Measurements from ENCODE around the gene MISP3. TPM values are rescaled to one million over a fixed set of nuclear protein-coding genes. Genes with fewer than 3 reads are reported as not detected.

MISP3 gene
- polyA plus RNA-seq, 5 donors, result 1.1 to 3.9 (median 2.2) TPM

DNA sequence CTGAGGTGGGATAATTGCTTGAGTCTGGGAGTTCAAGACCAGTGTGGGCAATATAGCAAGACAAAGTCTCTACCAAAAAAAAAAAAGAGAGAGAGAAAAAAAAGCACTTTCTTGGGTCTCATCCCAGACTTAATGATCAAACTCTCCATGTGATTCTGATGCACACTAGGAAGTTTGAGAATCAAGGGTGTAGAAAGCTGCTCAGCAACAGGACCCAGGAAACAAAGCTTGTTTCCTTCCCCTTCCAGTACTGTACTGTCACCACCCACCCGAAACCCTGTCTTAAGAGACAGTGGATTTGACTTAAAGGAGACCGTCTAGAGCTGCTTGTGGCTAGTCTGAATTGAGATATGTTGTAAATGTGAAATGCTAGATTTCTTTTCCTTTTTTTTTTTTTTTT lies 5.8 kb downstream of the MISP3 start:
- no peak for DNase-seq

DNA sequence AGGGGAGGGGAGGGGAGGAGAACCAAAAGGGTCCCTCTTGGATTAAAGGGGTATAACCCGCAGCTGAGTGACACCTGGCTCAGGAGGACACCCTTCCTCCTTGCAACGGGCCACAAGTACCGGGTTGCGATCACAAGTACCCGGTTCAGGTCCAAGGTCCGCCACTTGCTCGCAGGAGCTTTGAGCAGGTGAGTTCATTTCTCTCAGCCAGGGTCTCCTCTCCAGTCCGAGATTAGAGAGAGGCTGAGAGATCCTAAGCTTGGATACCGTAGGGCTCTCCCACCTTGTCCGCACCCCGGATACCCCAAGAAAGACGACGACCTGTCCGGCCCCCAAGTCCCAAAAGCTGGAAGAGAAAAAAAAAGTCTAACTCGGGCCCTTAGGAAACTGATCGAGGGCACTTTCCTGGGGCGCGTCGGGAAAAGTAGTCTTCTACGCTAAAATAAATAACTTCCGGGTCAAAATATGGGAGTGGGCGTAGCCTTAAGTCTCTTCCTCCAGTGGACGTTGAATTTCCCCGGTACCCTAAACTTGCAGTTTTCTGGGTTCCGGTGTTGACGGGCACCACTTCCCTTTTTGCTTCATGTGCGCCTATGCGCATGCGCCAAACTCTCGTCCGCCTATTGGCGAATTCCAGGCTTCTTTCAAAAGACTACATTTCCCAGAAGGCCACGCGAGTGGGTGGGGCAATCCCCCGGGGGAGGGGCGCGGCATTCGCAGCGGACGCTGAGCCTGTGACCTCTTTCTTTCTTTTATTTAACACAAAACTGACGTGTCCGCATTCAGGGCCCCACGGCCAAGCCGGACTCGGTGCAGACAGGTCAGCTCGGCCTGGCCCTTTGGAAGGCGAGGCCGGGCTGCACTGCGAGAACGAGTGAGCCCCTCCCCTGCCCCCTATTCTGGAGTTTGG lies 8.6 kb downstream of the MISP3 start:
- peak; percentile 99 for DNase-seq

DNA sequence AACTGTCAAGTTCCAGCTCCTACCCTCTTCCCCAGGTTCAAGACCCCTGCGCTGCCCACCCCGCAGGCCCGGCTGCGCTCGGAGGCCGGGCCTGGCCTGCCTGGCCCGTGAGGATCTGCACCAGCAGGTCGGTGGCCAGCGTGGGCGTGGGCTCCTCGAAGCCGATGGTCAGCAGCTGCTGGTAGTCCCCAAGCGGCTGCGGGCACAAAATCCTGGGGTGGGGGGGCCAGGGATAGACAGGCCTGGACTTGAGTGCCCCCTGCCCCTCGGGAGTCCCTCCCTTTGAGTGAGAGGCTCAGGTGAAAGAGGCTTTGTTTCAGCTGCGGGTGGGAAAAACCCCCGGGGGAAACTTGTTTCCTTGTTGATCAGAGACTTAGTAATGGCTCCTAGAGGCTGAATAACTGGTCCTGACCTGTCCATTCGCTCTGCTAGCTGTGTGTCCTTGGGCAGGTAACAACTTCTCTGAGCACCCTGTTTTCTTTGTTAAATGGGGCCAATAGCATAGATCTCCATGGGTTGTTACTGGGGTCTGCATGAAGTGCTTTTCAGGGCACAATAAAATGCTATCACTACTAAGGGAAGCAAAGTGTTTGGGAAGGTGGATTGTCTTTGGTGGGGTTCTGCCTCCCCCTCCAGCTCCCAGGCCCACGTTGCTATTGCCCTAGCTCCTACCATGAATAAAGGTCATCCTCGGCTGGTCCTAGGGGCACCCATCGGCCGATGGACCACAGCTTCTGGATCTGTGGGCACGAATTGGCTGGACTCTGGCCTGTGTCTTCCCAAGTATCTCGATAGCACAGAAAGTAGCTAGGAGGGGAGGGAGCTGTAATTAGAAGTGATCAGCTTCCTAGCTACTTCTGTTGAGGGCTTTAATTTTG lies 9.4 kb downstream of the MISP3 start:
- DNase-seq, result no peak

DNA sequence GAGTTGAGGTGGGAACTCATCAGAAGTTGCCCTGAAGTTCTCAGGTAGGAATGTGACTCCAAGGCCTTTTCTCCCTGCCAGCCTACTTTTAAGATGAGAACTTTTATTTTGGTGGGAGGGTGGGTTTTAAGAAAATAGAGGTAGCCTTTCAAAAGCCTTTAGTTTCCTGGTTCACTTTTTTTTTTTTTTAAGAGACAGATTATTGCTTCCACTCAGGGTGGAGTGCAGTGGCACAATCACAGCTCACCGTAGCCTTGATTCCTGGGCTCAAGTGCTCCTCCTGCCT lies 10.0 kb downstream of the MISP3 start:
- DNase-seq, result no peak

DNA sequence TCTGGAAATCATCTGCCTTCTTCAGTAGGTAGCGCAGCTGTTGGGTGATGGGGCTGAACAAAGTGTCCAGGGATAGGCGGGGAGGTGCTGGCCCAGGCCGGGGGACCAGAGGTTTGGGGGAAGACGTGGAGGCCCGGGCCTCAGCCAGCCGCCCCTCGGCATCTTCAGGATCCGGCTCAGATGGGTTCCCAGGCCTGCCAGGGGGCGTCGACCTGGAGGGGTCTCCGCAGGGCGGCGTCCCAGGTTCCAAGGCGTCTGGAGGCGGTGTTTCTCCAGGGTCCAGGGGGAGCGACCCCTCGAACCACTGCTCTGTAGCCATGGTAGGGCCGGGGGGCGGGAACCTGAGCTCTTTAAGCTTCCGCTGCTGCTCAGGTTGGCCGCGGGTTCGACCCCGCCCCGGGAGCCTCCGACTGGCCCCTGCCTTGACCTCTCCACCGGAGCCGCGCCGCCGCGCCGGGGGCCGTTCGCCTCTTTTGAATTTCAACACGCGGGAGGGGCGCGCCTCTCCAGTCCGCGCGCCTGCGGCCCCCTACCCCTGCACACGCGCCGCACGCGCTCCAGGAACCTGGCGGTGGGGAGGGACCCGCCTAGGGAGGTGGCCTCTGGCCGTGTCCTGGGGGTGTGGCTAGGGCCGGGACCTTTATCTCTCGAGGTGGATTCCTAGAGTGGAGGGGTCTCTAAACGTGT lies 12.9 kb downstream of the MISP3 start, which contains the start of gene C19orf67:
TSS of gene C19orf67 (minus strand) at position 475 of the 687 bp plus-strand sequence. CDS start at position 319, 156 bp downstream.
- no peak for DNase-seq

DNA sequence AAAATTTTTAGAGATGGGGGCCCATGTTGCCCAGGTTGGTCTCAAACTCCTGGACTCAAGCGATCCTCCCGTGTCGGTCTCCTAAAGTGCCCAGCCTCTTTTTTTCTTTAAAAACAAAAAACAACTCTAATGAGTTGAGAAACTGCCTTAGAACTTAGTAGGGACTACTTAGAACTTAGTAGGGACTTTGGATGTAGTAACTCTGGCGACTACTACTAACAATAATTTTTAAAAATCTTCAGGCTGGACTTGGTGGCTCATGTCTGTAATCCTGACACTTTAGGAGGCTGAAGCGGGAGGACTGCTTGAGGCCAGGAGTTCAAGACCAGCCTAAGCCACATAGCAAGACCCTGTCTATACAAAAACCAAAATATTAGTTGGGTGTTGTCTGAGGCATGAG lies 13.5 kb downstream of the MISP3 start:
- DNase-seq, result no peak

DNA sequence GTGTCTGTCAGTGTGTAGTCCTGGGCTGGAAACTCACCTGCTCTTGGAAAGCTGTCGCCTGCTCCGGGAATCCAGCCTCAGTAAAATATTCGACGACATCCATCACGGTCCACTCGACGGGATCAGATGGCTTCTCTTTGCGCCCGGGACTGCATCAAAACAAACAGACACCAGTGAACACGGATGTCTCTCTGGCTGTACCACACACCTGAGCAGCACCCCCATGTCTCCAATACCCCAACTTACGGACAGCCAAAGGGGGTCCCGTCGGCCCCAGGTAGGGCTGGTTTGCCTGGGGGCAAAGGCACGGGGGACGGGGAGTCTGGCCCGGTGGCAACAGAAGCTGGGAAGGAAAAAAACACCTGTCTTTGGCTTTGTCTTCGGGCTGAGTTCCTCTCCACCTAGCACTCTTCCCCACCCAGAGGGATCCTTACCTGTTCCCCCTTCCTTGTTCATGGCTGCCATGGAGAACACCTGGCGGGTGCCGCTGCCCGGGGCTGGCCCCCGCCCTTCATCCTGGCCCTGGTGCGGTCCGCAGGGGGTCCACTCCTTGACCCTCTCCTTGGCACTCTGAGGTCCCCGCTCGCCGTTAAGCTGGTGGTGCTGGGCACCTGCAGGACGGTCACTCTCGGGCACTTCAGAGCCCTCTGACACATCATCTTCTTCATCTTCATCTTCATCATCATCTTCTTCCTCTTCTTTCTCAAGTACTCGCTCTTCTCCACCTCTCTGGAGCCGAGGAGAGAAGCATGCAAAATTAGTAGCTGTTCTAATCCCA lies 16.2 kb downstream of the MISP3 start:
- no peak for DNase-seq

DNA sequence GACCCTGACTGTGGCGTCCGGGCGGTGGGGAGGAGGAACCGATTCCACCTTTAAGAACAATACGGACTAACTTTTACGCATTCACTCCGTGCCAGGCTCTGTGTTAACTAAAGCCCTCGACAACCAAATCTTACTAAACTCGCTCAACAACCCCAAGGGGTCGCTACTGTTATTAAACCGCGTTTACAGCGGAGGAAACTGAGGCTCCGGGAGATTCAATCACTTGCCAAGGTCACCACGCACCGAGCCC lies 16.8 kb downstream of the MISP3 start:
- no peak for DNase-seq

DNA sequence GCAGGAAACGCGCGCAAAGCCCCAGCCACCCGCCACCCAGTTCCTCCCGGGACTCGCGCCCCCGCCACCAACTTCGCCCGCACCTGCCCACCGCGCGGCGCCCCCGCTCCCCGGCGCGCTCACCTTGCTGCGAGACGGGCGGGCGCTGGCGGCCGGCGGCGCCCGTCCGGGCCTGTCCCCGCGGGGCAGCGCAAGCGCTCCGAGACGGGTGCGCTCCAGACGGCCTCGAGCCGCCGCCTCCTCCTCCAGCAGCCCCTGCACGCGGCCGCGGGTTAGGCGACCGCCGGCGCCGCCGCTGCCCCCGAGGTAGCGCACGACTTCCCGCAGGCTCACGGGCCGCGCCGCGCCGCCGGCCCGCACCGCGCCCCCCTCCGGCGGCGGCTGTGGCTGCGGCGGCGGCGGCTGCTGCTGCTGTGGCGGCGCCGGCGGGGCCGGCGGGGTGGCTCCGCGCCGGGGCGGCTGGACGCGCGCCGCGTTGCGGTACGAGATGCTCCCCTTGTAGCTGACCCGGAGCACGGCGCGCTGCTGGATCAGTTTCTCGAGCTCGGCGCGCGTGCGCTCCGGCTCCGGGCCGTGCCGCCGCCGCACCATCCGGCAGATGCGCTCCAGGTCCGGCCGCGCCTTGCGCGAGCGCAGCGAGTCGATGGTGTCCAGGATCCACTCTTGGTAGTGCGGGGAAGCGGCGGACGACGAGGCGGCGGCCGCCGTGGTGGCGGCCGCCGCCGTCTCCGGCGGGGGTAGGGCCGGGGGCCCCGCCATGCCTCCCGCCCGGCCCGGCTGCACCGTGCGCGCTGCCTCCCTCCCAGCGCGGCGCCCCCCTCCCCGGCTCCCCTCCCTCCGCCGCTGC lies 17.3 kb downstream of the MISP3 start:
- DNase-seq, result no peak

DNA sequence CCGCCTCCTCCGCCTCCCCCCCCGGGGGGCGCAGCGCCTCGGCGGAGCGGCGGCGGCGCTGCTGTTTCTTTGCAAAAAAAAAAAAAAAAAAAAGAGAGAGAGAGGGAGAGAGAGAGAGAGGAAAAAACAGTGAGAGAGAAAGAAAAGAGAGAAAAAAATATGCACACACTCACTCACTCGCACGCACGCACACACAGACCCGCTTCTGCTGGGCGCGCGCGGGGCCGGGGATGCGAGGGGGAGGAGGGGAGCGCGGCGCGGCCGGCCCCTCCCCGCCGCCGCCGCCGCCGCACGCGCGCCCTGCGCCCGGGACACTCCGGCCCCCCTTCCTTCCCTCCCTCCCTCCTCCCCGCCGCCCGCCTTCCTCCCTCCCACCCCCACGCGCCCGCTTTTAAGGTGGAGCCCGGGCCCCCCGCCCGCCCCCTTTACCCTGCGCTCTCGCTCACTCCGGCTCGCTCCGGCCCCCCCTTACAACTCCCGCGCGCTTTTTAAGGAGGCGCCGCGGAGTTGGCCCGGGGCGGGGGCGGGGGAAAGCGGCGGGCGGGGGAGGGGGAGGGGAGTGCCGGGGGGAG lies 18.0 kb downstream of the MISP3 start, which contains the start of gene SAMD1:
TSS of gene SAMD1 (minus strand) at position 243 of the 572 bp plus-strand sequence.
- DNase-seq, result peak; percentile 89 to 94

DNA sequence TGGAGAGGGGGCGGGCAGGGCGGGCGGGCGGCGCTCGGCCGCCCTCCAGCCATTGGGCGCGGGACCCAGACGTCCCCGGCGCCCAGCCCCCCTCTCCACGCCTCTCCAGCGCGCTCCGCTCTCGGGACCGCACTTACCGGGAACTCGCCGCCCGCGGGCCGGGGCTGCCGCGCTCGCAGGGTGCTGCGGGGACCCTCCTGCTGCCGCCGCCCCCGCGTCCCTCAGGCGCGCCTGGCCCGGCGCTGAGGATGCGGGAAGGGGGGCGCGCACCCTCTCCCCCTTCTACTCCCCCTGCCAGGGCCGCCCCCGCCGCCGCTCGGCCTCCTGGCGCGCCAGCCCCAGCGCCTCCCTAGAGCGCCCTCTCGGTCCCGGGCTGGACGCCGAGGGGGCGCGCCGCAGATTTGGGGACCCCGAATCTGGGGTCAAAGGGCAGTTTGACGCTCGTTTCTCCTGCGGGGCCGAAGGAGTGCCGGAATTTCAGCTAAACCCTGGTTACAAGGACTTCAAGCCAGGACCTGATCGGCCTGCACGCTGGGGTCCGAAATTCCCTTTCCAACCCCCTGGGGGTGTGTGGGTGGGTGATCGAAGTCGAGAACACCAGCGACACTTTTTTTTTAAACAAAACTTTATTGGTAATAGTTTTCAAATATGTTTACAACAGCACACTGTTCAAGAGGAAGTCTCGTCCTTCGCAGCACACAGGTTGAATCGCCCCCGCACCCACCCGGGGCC lies 18.7 kb downstream of the MISP3 start:
- DNase-seq, result peak; percentile 70 to 79

DNA sequence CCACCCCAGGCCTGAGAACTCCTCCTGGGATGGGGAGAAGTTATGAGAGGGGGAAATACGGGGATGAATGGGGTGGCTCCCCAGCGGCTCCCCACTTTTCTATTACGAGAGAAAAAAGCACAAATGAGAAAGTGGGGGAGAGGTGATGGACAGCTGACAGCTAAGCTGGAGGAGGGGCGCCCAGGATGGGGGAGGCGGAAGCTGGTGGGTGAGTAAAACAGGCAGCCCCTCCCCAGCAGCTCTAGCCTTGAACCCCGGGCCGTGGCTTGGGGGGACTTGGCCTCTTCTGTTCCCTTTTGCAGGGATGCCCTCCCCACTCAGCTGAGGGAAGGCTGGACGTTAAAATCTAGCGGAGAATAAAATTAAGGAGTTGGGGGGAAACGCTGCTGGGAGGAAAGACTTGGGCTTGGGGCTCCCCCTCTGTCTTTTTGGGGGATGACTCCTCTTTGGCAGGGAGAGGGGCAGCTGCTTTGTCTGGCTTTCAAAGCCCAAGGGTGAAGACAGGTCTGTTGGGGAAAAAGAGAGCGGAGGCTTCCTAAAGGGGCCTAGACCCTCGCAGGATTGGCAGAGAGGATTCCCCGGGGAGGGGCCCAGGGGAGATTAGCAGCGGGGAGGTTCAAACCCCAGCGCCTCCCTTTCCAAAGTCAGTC lies 19.4 kb downstream of the MISP3 start:
- DNase-seq, result no peak

DNA sequence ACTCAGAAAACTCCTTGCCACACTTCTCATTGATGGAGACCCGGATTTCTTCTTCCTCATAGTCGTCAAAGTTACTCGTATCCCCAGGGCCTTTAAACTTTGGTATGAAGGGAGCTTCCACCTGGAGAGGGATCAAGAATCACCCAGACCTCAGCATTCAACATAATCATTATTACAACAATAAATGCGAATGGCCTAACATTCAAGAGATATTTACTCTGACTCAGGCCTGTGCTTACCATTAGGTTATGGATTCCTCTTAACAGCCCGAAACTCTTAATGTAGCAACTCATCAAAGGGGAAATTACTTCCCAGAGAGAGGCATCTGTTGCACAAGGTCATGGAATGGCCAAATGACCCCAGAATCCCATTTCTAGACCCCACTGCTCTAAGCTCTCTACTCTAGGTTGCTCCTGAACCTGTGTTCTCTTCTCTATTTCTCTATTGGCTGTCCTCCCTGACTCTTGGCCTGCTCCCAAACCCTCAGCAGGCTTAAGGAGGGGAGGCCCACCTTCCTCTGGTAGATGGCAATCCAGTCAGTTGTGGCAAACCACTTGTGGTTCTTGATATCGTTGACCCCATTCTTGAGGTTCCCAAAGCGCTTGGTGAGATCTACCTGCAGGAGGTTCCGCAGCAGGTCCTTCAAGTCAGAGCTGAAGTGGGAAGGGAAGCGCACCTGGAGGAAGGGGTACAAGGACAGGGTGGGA lies 20.7 kb downstream of the MISP3 start:
- DNase-seq, result no peak

DNA sequence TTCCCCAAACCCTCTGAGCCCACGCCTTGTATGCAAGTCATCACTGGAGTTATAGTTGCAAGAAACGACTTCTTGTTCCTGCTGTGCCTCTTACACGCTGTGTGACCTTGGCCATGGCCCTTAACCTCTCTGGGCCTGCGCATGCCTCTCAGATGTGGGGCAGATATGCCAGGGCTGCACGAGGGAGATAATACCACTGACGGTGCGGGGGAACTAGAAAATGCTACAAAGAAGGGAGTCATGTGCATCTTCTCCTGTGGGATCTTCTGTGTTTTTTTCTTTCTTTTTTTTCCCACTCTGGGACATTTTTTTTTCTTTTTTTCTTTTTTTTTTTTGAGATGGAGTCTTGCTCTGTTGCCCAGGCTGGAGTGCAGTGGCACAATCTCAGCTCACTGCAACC lies 22.3 kb downstream of the MISP3 start:
- no peak for DNase-seq

DNA sequence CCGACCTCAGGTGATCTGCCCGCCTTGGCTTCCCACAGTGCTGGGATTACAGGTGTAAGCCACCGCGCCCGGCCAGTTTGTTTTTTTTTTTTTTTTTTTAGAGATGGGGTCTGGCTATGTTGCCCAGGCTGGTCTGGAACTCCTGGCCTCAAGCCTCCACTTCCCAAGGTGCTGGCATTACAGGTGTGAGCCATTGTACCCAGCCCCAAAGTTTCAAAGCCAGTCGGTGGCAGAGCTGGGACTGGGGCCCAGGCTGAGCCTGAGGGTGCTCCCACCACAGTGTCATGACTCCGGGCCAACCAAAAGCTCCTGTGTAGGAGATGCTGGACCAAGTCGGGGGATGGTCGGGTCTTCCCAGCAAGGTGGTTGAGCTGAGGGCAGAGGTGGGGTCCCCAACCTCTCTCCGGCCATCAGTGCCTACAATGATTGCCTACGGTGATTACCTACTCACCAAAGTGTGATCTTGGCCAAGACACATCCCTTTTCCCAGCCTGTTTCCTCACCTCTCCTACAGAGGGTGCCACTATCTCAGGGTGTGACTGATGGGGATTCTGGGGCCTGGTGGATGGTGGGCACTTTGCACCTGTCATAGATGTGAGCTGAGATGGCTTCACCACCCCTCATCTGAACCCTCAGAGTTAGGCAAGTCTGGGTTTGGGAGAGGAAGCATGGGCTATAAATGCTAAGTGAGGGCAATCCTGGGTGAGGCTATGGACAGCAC lies 23.8 kb downstream of the MISP3 start:
- no peak for DNase-seq

DNA sequence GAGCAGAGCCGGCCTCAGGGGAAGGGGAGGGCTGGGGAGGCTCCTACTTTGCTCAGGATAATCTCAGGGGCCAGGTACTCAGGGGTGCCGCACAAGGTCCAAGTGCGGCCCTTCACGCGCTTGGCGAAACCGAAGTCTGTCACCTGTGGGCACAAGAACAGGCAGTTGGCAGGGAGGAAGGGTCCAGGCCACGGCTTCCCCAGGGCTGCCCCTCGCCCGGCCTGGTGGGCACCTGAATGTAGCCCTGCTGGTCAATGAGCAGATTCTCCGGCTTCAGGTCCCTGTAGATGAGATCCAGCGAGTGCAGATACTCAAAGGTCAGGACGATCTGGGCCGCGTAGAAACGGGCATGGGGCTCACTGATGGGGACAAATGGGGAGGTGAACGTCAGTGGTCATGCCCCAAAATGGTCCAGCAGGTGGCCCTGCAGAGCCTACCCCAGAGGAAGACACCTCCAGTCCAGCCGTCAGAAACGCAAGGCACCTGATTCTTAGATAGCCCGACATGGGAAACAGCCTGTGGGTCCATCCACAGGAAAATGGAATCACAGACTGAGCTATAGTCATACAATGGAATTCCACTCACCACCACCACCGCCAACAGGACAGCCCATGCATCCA lies 25.1 kb downstream of the MISP3 start:
- no peak for DNase-seq

DNA sequence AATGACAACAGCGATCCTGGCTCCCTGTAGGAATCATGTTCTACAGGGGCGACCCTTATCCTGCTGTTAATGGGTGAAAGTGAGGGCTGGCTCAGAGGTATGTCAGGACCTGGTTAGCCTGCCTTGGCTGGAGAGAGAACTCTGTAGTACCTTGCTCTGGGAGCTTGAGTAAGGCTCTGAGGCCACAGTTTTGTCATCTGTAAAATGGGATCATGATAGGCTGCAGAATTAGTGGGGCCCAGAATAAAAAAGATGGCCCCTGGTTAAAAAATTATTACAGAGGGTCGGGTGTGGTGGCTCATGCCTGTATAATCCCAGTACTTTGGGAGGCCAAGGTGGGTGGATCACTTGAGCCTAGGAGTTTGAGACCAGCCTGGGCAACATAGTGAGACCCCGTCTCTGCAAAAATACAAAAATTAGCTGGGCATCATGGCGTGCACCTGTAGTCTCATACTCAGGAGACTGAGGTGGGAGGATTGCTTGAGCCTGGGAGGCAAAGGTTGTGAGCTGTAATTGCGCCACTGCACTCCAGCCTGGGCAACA lies 28.5 kb downstream of the MISP3 start:
- no peak for DNase-seq
